ENCODE measurements around the gene ID3.

- TF ChIP-seq POLR2A (IDR thresholded peaks at IDR 0.05) (no peak), CTCF (IDR thresholded peaks at IDR 0.05) (no peak)
Observed at GRCh38 chr1:23601135-23601967, 42.0 kb upstream of the ID3 start.
